K562 (cell line): ENCODE data around the gene WDR1. TPM values are rescaled to one million over a fixed set of nuclear protein-coding genes. Genes with fewer than 3 reads are reported as not detected.

ENCODE experiments used
- ATAC-seq: fragments of 200-7000 bp; cut with Tn5 transposase; 3 replicates; pipeline ENCODE4 v1.9.1; 2020; ENCODE audit warnings: moderate library complexity
- BruUV-seq: library from RNA; stranded (reverse); fragments of 400-500 nt; replicated peaks from 2 replicates; lab custom pipeline; 2021; lab: Mats Ljungman, UMichigan
- CTCF ChIA-PET: fragments of 300-600 bp; formaldehyde crosslinking; extraction: SDS; loops from one replicate; lab custom pipeline; 2021; ENCODE audit warnings: low intra/inter-chr PET ratio; lab: Yijun Ruan, JAX
- POLR2A ChIA-PET: fragments of 300-600, 350-650 bp; sonication (Branson Sonifier 250); formaldehyde crosslinking; extraction: SDS; loops from one replicate; lab custom pipeline; 2021; ENCODE audit warnings: antibody characterized with exemption, inconsistent platforms; lab: Yijun Ruan, JAX
- DNase-seq, 4 experiments: peaks; one replicate each; pipeline versions ENCODE4 v3.0.0 to v3.0.0-alpha.2; 2011 to 2018; ENCODE audit warnings: low spot score in 3 of 4, mixed read lengths in 3 of 4; ENCODE audit errors: extremely low read depth in 1 of 4
- FAIRE-seq: peaks from 2 replicates; lab custom pipeline; 2011; peaks lifted over from hg19 to GRCh38; lab: Jason Lieb, UNC
- H2AFZ ChIP-seq: 2 replicates; pipeline ENCODE4 v1.6.0; 2011; ENCODE audit warnings: low read depth, low read length, control low read depth, inconsistent platforms
- H3K27ac ChIP-seq: fragments of 200-600 bp; 3 replicates; pipeline ENCODE4 v1.8.0; 2011; ENCODE audit warnings: low read depth, mild to moderate bottlenecking, control low read depth, inconsistent platforms, low read length, moderate library complexity, mixed read lengths; ENCODE audit errors: extremely low read depth
- H3K27me3 ChIP-seq, 2 experiments: fragments of 300-600 bp in 1 of 2; 2 replicates in 1 of 2; 3 replicates in 1 of 2; pipeline versions ENCODE4 v1.6.0 to v1.8.0; 2011; ENCODE audit warnings: inconsistent platforms in 2 of 2, low read length in 2 of 2, mild to moderate bottlenecking in 1 of 2, mixed read lengths in 1 of 2, moderate library complexity in 1 of 2; ENCODE audit not compliant: control insufficient read depth in 2 of 2, insufficient read depth in 2 of 2
- H3K36me3 ChIP-seq: fragments of 300-600 bp; 3 replicates; pipeline ENCODE4 v1.8.0; 2011; ENCODE audit warnings: mild to moderate bottlenecking, low read length, inconsistent platforms; ENCODE audit not compliant: control insufficient read depth, insufficient read depth
- H3K4me1 ChIP-seq, 2 experiments: fragments of 200-600 bp in 1 of 2; replicated peaks in 1 of 2; 2 replicates in 1 of 2; 3 replicates in 1 of 2; pipeline versions ENCODE4 v1.5.1 to v1.8.0; 2011; ENCODE audit warnings: inconsistent platforms in 2 of 2, low read length in 2 of 2, mild to moderate bottlenecking in 1 of 2, mixed read lengths in 1 of 2, moderate library complexity in 1 of 2; ENCODE audit not compliant: control insufficient read depth in 2 of 2, insufficient read depth in 2 of 2
- H3K4me2 ChIP-seq: 2 replicates; pipeline ENCODE4 v1.6.1; 2011; ENCODE audit warnings: low read length, control low read depth, inconsistent platforms, mixed read lengths; ENCODE audit not compliant: insufficient read depth
- H3K4me3 ChIP-seq: fragments of 200-600 bp; sonication (generic), shearing (Covaris generic); 2 replicates; pipeline ENCODE4 v1.5.1; 2016; ENCODE audit warnings: control low read depth, inconsistent platforms
- H3K79me2 ChIP-seq: fragments of 200-600 bp; 3 replicates; pipeline ENCODE4 v1.8.0; 2011; ENCODE audit warnings: low read length, inconsistent platforms; ENCODE audit not compliant: control insufficient read depth, insufficient read depth
- H3K9ac ChIP-seq, 2 experiments: 2 replicates each; pipeline versions ENCODE4 v1.6.0 to v1.6.1; 2011; ENCODE audit warnings: low read depth in 2 of 2, low read length in 2 of 2, control low read depth in 1 of 2, inconsistent platforms in 1 of 2, mild to moderate bottlenecking in 1 of 2, mixed read lengths in 1 of 2; ENCODE audit not compliant: insufficient read depth in 1 of 2
- H3K9me1 ChIP-seq: one replicate; pipeline ENCODE4 v1.6.0; 2011; ENCODE audit warnings: inconsistent platforms, mild to moderate bottlenecking, low read length, moderate library complexity; ENCODE audit not compliant: control insufficient read depth, insufficient read depth
- H3K9me3 ChIP-seq: replicated peaks from 2 replicates; pipeline ENCODE4 v1.5.1; 2011; ENCODE audit warnings: low read depth, low read length, inconsistent platforms; ENCODE audit not compliant: control insufficient read depth, insufficient read depth
- H4K20me1 ChIP-seq: replicated peaks from 2 replicates; pipeline ENCODE4 v1.6.1; 2011; ENCODE audit warnings: low read length, inconsistent platforms, mixed read lengths; ENCODE audit not compliant: control insufficient read depth, insufficient read depth
- BCLAF1 ChIP-seq, 2 experiments: fragments of 450-650 bp in 1 of 2; IDR thresholded peaks; 2 replicates each; pipeline ENCODE4 v1.6.1; 2011 to 2017; ENCODE audit warnings: low read depth in 2 of 2, antibody characterized with exemption in 1 of 2, borderline replicate concordance in 1 of 2, low read length in 1 of 2, mild to moderate bottlenecking in 1 of 2, mixed read lengths in 1 of 2; ENCODE audit not compliant: control insufficient read depth in 1 of 2
- BRD4 ChIP-seq: fragments of 200-600 bp; sonication (generic); IDR thresholded peaks from 2 replicates; pipeline ENCODE4 v1.6.1; 2017; ENCODE audit warnings: inconsistent platforms
- CTCF ChIP-seq, 3 experiments: IDR thresholded peaks in 2 of 3; conservative IDR thresholded peaks in 1 of 3; 2 replicates each; pipeline ENCODE4 v1.5.1; 2011 to 2012; ENCODE audit warnings: low read length in 3 of 3, mild to moderate bottlenecking in 3 of 3, control low read depth in 2 of 3, improper control_type of control experiment in 1 of 3, inconsistent platforms in 1 of 3, low read depth in 1 of 3, mixed read lengths in 1 of 3, moderate library complexity in 1 of 3; ENCODE audit not compliant: insufficient read depth in 2 of 3
- GABPB1 ChIP-seq: sonication (generic); formaldehyde crosslinking; IDR thresholded peaks from 2 replicates; pipeline ENCODE4 v1.8.0; 2022; ENCODE audit warnings: mild to moderate bottlenecking, missing genetic modification reagents
- JUND ChIP-seq, 2 experiments: IDR thresholded peaks; 2 replicates in 1 of 2; 3 replicates in 1 of 2; pipeline ENCODE4 v1.6.1; 2011; ENCODE audit warnings: borderline replicate concordance in 2 of 2, low read depth in 2 of 2, low read length in 2 of 2, improper control_type of control experiment in 1 of 2, missing biosample characterization in 1 of 2, missing genetic modification characterization in 1 of 2, missing genetic modification reagents in 1 of 2
- KAT7 ChIP-seq: sonication (generic); formaldehyde crosslinking; IDR thresholded peaks from 2 replicates; pipeline ENCODE4 v1.8.0; 2022; ENCODE audit warnings: missing genetic modification reagents, mild to moderate bottlenecking, borderline replicate concordance
- PML ChIP-seq: IDR thresholded peaks from 2 replicates; pipeline ENCODE4 v1.6.1; 2012; ENCODE audit warnings: low read length, inconsistent platforms
- RCOR1 ChIP-seq, 2 experiments: IDR thresholded peaks; 2 replicates each; pipeline ENCODE4 v1.6.1; 2012; ENCODE audit warnings: low read depth in 2 of 2, low read length in 2 of 2, borderline replicate concordance in 1 of 2, improper control_type of control experiment in 1 of 2
- TBP ChIP-seq: optimal IDR thresholded peaks from 2 replicates; pipeline ENCODE3; 2011; ENCODE audit warnings: low read depth, low read length, improper control_type of control experiment
- TFAP4 ChIP-seq: sonication (generic); formaldehyde crosslinking; IDR thresholded peaks from 2 replicates; pipeline ENCODE4 v1.8.0; 2022; ENCODE audit warnings: missing genetic modification reagents, mild to moderate bottlenecking, moderate library complexity, borderline replicate concordance
- ZNF583 ChIP-seq: fragments of 250-450 bp; sonication (Bioruptor Pico); IDR thresholded peaks from 2 replicates; pipeline ENCODE4 v1.4.0; 2020
- WGBS: fragments of 100-300 bp; shearing (Covaris generic); methylation state at CpG from one replicate; pipeline ENCODE4 v1.1.6; 2016; ENCODE audit warnings: low coverage, mixed read lengths; ENCODE audit not compliant: insufficient coverage; ENCODE audit errors: missing lambda C conversion rate; 5-methylcytosine and 5-hydroxymethylcytosine counted together
- in situ Hi-C: fragments of 300-500 bp; cut with MboI; formaldehyde crosslinking; loops from 4 replicates; pipeline ENCODE4 v1.15.0; 2018; ENCODE audit warnings: inconsistent platforms, mixed read lengths
- intact Hi-C: fragments of 100-400 bp; cut with micrococcal nuclease; formaldehyde crosslinking; loops from 2 replicates; pipeline ENCODE4 v1.14.2; 2022
- polyA plus RNA-seq, 8 experiments: library from polyadenylated mRNA; depleted of rRNA in 4 of 8; stranded (reverse) in 5 of 8; unstranded in 3 of 8; fragments of >200 nt; fragmentation: Nextera tagmentation in 2 of 8; fragmentation: Illumina TruSeq in 1 of 8; extraction: Ambion mirVana in 2 of 8; extraction: Trizol in 1 of 8; gene quantifications; 2 replicates each; pipeline versions ENCODE4 v1.2.1 to v1.2.3, GENCODE V29; 2011 to 2014; ENCODE audit warnings: inconsistent platforms in 1 of 8, missing spikeins in 1 of 8
- total RNA-seq, 7 experiments: library from RNA; depleted of rRNA in 6 of 7; stranded (reverse); fragments of >200 nt in 6 of 7; fragmentation: Illumina TruSeq in 2 of 7; extraction: Trizol in 2 of 7; gene quantifications; 2 replicates each; pipeline versions ENCODE4 v1.2.1 to v1.2.3, GENCODE V29; 2011 to 2021; ENCODE audit warnings: low replicate concordance in 1 of 7

WDR1 gene
- total and polyA plus RNA-seq, 9 of the 15 experiments (the other 6 are each of a cell fraction or from before 2014, with no cell fraction given): 16.1 to 213 (median 125) TPM

- peak in 1 of 2 experiments; percentile 47; a peak in 1 of 4 replicates for TF ChIP-seq BCLAF1 (IDR thresholded peaks at IDR 0.05; ENCODE audit: borderline replicate concordance in 1 of 2, control insufficient read depth in 1 of 2, low read depth in 2 of 2, low read length in 1 of 2)
- TF ChIP-seq PML: no peak; the same call in 1 of the 2 replicates
These were observed 904 bp upstream of the WDR1 start (continued) for GRCh38 chr4:10117359-10118047.

- H3K79me2 ChIP-seq: peaks cover 64% of the 10 kb centered on the region
- intact Hi-C loops (loop anchor here (2.0 kb wide), 1 partner anchor 65 kb away; no protein-coding TSS in a partner anchor), in situ Hi-C loops (no loop called here)
- no peak overlapping the region for H2AFZ ChIP-seq
- H3K4me3 ChIP-seq: peak overlapping the region; percentile 72
- no TSS peak for BruUV-seq
- peaks cover 6% of the 10 kb centered on the region for H3K9me1 ChIP-seq
- peak overlapping the region; percentile 95 for H3K9ac ChIP-seq
- peak; percentile 64 for ATAC-seq
- peak overlapping the region; percentile 89 for H3K27ac ChIP-seq
- FAIRE-seq: no peak
- CTCF ChIA-PET: no interaction called here
- peaks cover 24% of the 10 kb centered on the region for H4K20me1 ChIP-seq
- DNase-seq: peak; percentile 79 to 85 (median 83)
- H3K4me1 ChIP-seq: peaks cover 22 to 24% of the 10 kb centered on the region in 2 experiments
- POLR2A ChIA-PET: interaction anchor here (0.5 to 7.3 kb wide), 20 partner anchors 8 to 364 kb away, joined by 3 to 216 read pairs (median 18); partner anchors contain the start of gene ZNF518B
- H3K27me3 ChIP-seq: no peaks in the 10 kb centered on the region
- WGBS: 2% methylated on average over 47 of the region's 70 CpGs
- H3K36me3 ChIP-seq: peaks cover 48% of the 10 kb centered on the region
- no peaks in the 10 kb centered on the region for H3K9me3 ChIP-seq
- H3K4me2 ChIP-seq: peak overlapping the region; percentile 94
- peak; percentile 47 for TF ChIP-seq GABPB1 (CRISPR knock-in tag)
- TF ChIP-seq TBP: no peak
- TF ChIP-seq RCOR1 (IDR thresholded peaks at IDR 0.05; ENCODE audit: borderline replicate concordance in 1 of 2, low read depth in 2 of 2, low read length in 2 of 2): no peak
- TF ChIP-seq CTCF (IDR thresholded peaks at IDR 0.05 in 2 of 3, conservative IDR thresholded peaks at IDR 0.05 in 1 of 3; ENCODE audit: insufficient read depth in 2 of 3, low read depth in 1 of 3, low read length in 3 of 3): no peak
- TF ChIP-seq TFAP4: 0 out of 2 replicates have a peak, but pooled peaks have one; percentile 36
- TF ChIP-seq BRD4: 0 out of 2 replicates have a peak, but pooled peaks have one; percentile 25
- no peak for TF ChIP-seq JUND (IDR thresholded peaks at IDR 0.05; ENCODE audit: borderline replicate concordance, low read depth, low read length)
- TF ChIP-seq JUND (tag; IDR thresholded peaks at IDR 0.05; ENCODE audit: borderline replicate concordance, low read depth, low read length): no peak
- peak; percentile 49; the same call in 1 of the 2 replicates for TF ChIP-seq KAT7 (CRISPR knock-in tag)
- no peak for TF ChIP-seq ZNF583 (CRISPR knock-in tag)
These were observed 616 bp downstream of the WDR1 start for GRCh38 chr4:10115797-10116568.
